Stimulated activated CD4-positive, alpha-beta T cell treated with anti-CD3 and anti-CD28 coated beads, Interleukin-1b, Interleukin-23, amount 100 ng/mL, for 1 hour (primary cell): ENCODE data around the gene TXNDC15.
"Not testable (repeated sequence)": the region's sequence is repeated elsewhere in the genome, so short reads cannot be mapped to it uniquely, and the experiment has no call there.

Source experiments
- DNase-seq, 2 donors: peaks; one replicate each; pipeline ENCODE4 v3.0.0-alpha.2; 2020; ENCODE audit warnings: low read depth in 2 of 2

TXNDC15 gene, protein sequence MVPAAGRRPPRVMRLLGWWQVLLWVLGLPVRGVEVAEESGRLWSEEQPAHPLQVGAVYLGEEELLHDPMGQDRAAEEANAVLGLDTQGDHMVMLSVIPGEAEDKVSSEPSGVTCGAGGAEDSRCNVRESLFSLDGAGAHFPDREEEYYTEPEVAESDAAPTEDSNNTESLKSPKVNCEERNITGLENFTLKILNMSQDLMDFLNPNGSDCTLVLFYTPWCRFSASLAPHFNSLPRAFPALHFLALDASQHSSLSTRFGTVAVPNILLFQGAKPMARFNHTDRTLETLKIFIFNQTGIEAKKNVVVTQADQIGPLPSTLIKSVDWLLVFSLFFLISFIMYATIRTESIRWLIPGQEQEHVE

DNA sequence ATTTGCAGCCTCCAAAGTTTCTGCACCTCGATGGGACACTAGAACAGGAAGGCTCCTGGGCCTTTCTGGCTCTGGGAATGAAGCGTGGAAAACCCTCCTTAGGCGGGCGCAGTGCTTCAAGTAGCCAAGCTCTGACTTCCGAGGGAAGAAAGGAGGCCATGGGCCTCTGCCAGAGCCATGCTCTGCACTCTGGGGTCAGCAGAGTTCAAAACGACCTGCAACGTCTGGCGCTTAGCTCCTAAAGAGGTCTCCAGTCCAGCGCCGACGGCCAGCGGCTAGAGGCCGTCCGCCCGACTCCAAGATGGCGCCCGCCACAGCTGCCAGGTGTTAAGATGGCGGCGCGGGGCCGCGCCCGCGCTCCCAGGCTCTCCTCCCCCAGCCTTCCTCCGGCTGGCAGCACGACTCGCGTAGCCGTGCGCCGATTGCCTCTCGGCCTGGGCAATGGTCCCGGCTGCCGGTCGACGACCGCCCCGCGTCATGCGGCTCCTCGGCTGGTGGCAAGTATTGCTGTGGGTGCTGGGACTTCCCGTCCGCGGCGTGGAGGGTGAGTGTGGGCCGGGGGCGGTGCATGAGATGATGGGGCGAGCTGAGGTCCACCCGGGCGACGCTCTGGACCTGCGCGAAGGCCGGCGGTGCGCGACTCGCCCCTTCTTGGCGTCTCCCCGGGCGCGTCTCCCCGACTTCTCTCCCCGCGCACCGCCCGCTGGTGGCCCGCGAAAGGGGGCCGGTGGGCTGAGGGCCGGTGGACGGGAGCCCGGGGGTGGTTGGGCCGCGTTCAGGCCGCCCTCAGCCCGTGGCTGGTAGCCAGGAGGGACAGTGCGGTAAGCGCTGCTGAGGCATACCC lies at the start of gene TXNDC15:
TSS of gene TXNDC15 (plus strand) at position 385 of the 844 bp plus-strand sequence. CDS start at position 442, 57 bp downstream.
- DNase-seq = peak; percentile 43 to 56

DNA sequence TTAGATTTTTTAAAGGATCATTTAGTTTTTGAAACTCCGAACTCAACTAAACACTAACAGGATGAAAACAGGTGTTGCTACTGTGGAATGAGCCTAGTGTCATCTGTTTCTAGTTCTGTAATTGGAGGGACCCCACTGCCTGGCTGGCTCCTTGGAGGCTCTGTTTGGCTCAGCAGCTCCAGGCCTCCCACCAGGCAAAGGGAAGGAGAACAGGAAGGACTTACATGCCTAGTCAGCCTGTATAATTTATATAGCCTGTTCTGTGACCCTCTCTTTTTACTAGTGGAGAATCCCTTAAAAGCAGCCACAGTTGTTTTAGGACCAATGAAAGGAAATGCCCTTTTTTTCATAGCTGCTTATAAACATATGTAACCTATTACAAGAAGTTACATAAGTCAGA lies 49.5 kb upstream of the TXNDC15 start:
- no peak for DNase-seq

DNA sequence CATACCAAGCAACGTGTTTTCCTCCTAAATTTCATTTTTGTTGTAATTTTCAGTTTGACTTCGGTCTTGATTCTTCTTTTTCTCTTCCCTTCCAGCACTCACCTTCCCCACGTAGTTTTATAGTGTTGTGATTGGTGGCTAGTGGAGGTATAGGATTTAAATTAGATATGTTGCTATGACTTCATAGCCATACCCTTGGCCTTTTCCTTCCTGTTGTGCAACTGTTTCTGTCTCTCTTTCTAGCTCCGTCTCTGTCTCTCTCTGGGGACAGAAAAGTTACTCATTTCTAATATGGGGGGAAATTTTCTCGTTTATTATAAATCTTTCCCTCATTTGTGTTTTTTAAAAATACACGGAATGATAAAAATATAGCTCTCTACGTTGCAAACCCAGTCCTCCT lies 49.0 kb upstream of the TXNDC15 start:
- DNase-seq = no peak

DNA sequence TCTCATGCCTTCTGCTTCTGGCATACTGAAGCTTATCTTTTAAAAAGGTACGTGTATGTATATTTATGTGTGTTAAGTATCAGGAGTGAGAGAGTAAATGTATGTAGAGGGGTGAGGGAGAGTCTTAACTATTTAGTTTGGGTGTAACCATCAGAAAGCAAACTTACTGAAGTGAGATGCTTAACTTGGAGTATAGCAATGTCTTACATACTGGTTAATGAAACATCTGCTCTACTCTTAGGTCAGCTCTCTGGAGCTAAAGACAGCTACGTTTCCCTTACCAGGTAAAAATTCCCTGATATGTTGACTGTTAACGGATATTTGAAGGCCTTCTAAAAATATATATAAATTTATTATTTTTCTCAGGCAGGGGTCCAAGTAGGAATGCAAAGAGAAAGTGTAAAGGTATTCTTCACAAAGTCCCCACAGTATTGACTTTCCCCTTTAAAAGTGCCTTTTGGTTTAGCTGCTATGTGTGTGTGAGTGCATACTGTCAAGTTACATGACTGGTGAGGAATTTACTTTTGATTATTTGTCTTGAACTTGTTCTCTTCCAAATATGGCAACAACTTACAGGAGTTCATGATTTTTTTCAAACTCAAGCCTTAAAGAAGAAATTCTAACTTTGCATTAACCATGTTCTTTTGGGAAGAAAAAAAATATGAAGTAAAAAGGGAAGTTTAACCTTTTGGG lies 40.7 kb upstream of the TXNDC15 start:
- DNase-seq = no peak

DNA sequence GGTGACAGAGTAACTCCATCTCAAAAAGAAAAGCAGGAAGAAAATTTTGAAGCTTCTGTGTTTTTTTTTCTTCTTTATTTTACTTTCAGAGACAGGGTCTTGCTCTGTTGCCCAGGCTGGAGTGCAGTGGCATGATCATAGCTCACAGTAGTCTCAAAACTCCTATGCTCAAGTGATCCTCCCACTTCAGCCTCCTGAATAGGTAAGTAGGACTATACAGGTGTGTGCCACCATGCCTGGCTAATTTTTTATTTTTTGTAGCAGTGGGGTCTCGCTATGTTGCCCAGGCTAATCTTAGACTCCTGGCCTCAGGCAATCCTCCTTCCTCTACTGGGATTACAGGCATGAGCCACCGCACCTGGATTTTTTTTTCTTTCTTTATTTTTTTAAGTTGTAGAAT lies 38.5 kb upstream of the TXNDC15 start:
- DNase-seq = no peak

DNA sequence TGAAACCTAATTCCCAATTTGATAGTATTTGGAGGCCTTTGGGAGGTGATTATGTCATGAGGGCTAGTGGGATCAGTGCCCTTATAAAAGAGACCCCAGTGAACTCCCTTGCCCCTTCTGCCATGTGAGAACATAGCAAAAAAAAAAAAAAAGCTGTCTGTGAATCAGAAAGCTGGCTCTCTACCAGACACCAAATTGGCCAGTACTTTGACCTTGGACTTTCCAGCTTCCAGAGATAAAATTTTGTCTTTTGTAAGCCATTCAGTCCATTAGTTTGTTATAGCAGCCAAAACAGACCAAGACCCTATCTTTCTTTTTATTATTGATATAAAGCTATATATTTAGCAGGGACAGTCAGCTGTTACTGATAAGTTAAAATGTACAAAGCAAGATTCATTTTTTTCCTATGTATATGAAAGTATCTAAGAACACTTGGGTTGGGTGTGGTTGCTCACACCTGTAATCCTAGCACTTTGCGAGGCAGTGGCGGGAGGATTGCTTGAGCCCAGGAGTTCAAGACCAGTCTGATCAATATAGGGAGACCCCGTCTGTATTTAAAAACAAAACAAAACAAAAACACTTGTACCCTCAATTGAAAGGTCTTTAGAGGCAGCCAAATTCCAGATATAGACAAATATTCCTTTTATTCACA lies 36.5 kb upstream of the TXNDC15 start:
- DNase-seq = no peak

DNA sequence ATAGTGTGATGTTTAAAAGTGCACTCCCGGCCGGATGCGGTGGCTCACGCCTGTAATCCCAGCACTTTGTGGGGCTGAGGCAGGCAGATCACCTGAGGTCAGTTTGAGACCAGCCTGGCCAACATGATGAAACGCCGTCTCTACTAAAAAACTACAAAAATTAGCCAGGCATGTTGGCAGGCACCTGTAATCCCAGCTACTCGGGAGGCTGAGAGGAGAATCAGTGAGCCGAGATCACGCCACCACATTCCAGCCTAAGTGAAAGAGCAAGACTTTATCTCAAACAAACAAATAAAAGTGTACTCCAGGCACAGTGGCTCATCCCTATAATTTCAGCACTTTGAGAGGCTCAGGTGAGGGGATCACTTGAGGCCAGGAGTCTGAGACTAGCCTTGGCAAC lies 35.8 kb upstream of the TXNDC15 start:
- DNase-seq = not testable (repeated sequence)

DNA sequence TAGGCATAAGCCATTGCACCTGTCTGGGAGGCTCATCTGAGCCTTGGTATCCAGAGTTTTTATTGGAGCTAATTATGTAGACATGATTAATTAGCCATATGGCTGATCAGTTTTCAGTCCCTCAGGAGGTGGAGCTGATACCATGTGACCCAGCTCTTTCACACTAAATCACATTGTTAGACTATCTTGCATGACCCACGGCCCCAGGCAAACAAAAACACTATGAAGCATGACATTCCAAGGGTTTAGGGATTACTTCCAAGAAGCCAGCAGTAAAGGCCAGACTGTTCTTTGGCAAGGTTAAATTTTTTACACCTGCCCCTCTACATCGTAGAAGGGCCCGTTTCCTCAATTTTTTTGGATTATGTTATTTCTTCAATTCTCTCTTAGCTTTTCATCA lies 33.4 kb upstream of the TXNDC15 start:
- no peak for DNase-seq

DNA sequence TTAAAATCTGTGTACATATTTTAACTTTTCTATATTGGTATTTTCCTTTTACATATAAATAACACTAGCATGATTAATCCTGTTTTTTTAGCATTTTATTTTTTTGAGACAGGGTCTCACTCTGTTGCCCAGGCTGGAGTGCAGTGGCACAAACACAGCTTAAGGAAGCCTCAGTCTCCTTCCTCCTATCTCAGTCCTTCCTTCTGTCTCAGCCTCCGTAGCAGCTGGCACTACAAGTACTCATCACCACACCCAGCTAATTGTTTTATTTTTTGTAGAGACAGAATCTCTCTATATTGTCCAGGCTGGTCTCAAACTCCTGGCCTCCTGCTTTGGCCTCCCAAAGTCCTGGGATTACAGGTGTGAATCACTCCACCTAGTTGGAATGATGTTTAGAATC lies 29.9 kb upstream of the TXNDC15 start:
- DNase-seq = no peak

DNA sequence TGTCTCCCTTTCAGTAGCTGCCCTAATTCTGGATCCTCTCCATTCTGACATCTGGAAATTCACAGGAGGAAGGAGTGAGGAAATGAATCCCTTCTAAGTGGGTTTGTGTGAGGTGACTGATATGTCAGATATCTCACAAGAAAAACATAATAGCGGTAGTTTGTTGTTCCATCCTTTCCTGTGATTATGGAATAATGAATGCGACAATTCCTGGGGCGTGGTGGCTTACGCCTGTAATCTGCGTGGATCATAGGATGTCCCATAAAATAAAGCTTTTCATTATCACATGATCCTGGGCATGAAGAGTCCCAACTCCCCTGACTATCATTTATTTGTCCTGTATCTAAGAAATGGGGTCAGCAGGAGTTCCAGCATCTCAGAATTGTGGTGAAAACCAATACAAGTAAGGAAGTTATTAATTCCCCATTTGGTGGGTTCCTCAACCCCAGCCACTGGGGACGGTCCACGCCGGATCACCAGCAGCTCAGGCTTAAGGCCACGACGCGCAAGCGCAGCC lies 28.8 kb upstream of the TXNDC15 start:
- DNase-seq = no peak

DNA sequence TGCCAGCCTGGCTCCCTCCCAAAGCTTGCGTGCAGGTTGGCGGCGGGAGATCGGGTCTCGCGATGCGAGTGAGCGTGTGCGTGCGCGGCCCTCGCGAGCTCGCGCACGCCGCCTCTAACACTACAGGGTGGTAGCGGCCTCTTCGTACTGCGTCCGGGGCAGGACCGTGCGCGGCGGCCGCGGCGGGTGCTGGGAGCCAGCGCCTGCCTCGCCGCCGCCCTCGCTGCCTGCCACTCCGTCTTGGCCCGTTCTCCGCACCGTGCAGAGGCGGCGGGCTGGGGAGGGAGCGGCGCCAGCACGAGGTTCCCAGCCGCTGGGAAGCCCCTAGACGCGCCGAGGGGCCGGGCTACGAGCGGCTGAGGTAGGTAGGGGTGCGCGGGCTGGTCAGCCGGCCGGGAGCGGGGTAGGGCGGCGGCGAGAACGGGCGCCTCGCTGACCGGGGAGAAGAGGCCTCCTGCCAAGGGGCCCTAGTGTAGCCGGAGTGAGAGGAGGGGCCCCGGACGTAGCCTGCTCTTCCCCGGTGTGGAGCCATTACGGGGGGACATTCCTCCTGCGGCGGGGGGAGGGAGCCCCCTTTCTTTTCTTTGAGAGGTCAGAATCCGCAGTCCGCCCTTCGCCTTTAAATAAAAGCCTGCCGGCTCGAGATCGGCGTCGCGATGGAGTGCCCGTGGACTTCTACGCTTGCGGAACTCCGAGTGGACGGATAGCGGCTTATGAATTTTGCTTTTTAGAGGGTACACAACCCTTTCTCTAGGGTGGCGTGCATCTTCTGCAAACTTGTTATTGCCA lies 28.1 kb upstream of the TXNDC15 start, which contains the start of gene C5orf24:
TSS of gene C5orf24 (plus strand) at position 117 of the 789 bp plus-strand sequence. CDS start 8,933 bp downstream, outside the sequence.
- DNase-seq = peak; percentile 71 to 72

DNA sequence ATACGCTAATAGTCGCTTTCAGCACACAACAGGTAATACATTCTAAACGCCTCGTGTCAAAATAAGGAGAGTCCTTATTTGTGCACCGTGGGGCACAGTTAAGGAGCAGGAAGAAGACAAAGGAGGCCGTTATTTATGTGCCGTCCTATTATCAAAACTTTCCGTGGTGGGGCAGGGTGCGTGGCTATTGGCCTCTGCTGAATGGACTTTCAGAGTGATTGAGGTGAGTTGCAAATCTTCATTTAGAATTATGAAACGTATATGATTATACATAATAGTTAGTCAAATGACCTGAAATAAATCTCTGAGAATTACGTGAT lies 27.6 kb upstream of the TXNDC15 start:
- DNase-seq = no peak

DNA sequence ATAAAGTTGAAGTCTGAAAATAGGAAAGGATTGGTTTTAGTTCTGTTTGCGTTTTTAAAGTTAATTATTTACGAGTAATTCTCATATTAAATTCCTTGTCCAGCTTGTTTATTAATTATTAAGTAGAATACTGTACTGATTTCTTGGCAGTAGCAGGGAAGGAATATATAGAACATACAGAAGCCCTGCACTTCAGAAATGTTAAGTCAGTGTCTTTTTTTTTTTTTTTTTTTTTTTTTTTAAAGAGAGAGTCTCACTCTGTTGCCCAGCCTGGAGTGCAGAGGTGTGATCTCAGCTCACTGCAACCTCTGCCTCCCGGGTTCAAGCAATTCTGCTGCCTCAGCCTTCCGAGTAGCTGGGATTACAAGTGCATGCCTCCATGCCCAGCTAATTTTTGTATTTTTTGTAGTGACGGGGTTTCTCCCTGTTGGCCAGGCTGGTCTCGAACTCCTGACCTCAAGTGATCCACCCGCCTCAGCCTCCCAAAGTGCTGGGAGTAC lies 24.7 kb upstream of the TXNDC15 start:
- not testable (repeated sequence) for DNase-seq

DNA sequence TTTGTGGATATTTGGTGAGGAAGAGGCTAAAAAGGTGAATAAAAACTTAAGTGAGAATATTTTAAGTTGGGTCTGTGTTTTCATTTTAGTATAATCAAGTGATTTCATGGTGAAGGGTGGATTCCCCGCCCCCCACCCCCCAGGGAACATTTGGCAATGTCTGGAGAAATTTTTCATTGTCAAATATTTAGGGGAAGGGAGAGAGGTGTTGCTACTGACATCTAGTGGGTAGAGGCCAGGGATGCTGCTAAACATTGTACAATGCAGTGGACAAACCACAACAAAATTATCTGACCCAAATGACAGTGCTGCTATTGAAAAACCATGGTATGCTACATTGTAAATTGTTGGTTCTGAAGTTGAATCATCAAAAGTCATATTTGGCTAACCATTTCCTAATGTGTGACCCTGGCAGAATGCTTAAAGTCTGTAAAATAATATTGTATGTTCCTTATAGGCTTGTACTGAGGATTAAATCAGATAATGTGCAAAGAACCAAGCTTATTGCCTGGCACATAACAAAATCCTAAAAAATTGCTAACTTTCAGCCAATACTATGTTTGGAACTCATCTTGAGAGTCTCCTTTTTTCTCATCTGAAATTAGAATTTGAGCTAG lies 22.8 kb upstream of the TXNDC15 start:
- no peak for DNase-seq

DNA sequence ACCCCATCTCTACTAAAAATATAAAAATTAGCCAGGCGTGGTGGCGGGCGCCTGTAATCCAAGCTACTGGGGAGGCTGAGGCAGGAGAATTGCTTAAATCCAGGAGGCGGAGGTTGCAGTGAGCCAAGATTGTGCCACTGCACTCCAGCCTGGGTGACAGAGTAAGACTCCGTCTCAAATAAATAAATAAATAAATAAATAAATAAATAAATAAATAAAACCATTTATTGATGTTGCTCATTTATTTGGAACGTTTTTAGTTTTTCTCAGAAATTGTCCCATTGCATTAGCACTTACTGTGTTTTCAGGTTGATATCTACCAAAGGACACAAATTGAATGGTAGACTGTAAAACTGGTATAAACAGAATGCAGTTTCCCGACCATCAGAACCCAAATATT lies 17.7 kb upstream of the TXNDC15 start:
- DNase-seq = not testable (repeated sequence)

DNA sequence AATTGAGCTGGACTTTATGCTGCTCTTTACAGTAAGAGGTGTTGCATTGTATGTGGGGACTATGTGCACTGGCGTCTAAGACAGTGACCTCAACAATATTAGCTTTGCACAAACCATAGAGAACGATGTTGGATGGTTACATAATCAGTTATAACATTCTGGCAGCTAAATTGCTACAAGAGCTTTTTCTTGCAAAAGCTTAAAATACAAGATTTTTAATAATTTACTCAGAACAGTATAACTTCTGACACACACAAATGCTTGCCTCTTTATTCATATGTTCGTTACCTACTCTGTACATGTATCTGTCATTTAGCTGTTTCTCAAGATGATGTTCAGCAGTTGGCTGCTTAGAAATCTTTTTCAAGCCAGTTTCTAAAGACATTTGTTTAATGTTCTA lies 16.8 kb upstream of the TXNDC15 start:
- DNase-seq = no peak

DNA sequence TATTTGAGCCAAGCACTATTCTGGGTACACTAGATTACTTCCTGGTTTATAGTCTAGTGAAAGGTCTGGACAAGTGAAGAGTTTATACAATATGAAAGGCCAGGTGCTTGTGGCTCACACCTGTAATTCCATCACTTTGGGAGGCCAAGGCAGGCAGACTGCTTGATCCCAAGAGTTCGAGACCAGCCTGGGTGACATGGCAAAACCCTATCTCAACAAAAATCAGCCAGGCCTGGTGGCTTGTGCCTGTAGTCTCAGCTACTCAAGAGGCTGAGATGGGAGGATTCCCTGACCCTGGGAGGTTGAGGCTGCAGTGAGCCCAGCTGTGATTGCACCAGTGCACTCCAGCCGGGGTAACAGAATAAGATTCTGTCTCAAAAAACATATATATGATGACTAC lies 9.5 kb upstream of the TXNDC15 start:
- DNase-seq = no peak

DNA sequence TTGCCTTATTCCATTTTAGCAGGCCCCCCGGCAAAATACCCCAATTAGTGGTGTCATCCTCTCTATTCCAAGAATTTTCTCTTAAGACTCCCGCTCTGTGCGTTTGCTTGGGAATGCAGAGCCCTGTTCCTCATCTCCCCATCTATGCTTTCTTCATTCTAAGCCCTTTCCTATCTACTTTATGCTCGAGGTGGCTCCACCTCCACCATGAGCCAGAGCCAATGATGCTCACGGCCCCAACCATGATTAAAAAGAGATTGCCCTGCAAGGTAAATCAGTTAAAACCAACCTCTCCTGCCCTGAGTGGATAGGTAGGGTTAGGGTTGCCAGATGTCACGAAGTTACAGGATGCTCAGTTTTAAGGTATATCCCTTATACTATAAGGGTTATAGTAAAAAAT lies 677 bp upstream of the TXNDC15 start:
- no peak for DNase-seq

DNA sequence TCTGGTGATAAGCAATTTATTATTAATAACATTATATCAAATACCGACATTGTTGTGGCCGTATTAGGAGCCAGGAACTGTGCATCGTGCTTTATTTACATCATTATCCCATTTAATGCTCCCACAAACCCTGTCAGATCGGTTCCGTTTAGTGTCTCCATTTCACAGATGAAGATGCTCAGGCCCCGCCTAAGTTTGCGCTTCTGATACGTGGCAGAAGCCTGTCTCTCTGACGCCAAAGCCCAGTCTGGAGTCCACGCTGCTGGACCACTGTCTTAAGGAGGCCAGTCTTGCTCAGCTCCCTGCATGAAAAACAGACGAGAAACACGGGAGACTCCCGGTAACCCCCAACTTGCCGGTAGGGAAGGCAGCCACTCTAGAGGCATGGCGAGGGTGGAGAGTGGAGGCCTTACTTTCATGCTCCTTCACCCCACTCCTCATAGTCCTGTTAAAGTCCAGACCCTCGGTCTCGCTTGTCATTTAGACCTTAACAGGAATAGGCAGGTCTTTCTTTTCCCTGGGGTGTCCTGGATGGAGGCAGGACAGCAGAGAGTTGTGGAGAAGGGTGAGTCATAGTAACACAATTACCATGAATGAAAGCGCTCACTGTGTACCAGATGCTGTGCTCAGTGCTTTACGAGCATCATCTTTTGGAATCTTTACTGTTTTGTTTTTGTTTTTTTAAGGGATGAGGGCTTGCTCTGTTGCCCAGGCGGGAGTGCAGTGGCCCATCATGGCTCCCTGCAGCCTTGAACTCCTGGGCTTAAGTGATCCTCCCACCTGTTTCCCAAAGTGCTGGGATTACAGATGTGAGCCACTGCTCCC lies 872 bp downstream of the TXNDC15 start:
- DNase-seq = peak in 1 of 2 donors; percentile 4
